Esophagus squamous epithelium (tissue), 5 donors: ENCODE data around the gene OR2A1. TPM values are rescaled to one million over a fixed set of nuclear protein-coding genes. Genes with fewer than 3 reads are reported as not detected.
"Not testable (repeated sequence)": the region's sequence is repeated elsewhere in the genome, so short reads cannot be mapped to it uniquely, and the experiment has no call there.

Experiments used
- DNase-seq: peaks from one replicate; lab custom pipeline; 2025; lab: John Stamatoyannopoulos, UW
- H3K27ac ChIP-seq, 4 donors: fragments of 200-600 bp; sonication (generic); one replicate each; pipeline ENCODE4 v1.5.1; 2016 to 2019; ENCODE audit warnings: mild to moderate bottlenecking in 1 of 4
- H3K27me3 ChIP-seq, 4 donors: fragments of 200-600 bp; sonication (generic); 1 replicate in 3 of 4; 2 replicates in 1 of 4; pipeline versions ENCODE4 v1.5.1 to v1.6.0; 2017 to 2021; ENCODE audit warnings: antibody characterized with exemption in 1 of 4
- H3K36me3 ChIP-seq, 3 donors: fragments of 200-600 bp; sonication (generic); one replicate each; pipeline ENCODE4 v1.5.1; 2016 to 2019
- H3K4me1 ChIP-seq, 3 donors: fragments of 200-600 bp; sonication (generic); one replicate each; pipeline ENCODE4 v1.5.1; 2017 to 2019
- H3K4me3 ChIP-seq, 4 donors: fragments of 200-600 bp; sonication (generic); 1 replicate in 3 of 4; 2 replicates in 1 of 4; pipeline ENCODE4 v1.5.1; 2016 to 2019; ENCODE audit warnings: mild to moderate bottlenecking in 2 of 4, moderate library complexity in 1 of 4
- H3K9me3 ChIP-seq, 3 donors: fragments of 200-600 bp; sonication (generic); one replicate each; pipeline ENCODE4 v1.5.1; 2016 to 2019
- WGBS, 2 donors: methylation state at CpG; one replicate each; pipeline ENCODE4 v1.1.5; 2018; 5-methylcytosine and 5-hydroxymethylcytosine counted together
- intact Hi-C: fragments of 100-400 bp; cut with DNase I; formaldehyde crosslinking; loops from one replicate; pipeline ENCODE4 v1.15.0; 2022
- total RNA-seq, 4 donors: library from RNA; depleted of rRNA; stranded (reverse); fragments of >200 nt; gene quantifications; one replicate each; pipeline ENCODE4 v1.1.0, GENCODE V29; 2016
- donor health status: DM: yes; HTN: yes; CAD: no.

The OR2A1 gene
- not detected for total RNA-seq

- H3K36me3 ChIP-seq, H3K27me3 ChIP-seq, DNase-seq, H3K27ac ChIP-seq, intact Hi-C loops, H3K4me3 ChIP-seq, H3K9me3 ChIP-seq, H3K4me1 ChIP-seq: not testable (repeated sequence)
- no CpG with 5 or more reads among the region's 2 CpGs for WGBS, 2 donors
Observed at GRCh38 chr7:144311872-144312469, at the start of gene OR2A1. Gene OR2A1, plus strand, starts transcription at chr7:144312419. Its CDS starts 5,706 bp downstream, at chr7:144318125.

- H3K9me3 ChIP-seq, intact Hi-C loops, DNase-seq, H3K4me3 ChIP-seq, H3K36me3 ChIP-seq, H3K27ac ChIP-seq, H3K4me1 ChIP-seq, H3K27me3 ChIP-seq: not testable (repeated sequence)
- WGBS, 2 donors: 80 to 90% methylated on average over 2 to 3 of the region's 7 CpGs
Observed at GRCh38 chr7:144264692-144265091, 47.5 kb upstream of the OR2A1 start, which contains the start of gene OR2A7. Gene OR2A7, minus strand, starts transcription at chr7:144264792. Its CDS starts 5,164 bp downstream, at chr7:144259628.

- intact Hi-C loops, H3K36me3 ChIP-seq, H3K9me3 ChIP-seq, DNase-seq, H3K27ac ChIP-seq, H3K4me1 ChIP-seq, H3K27me3 ChIP-seq, H3K4me3 ChIP-seq: not testable (repeated sequence)
- WGBS, 2 donors: no CpG with 5 or more reads among the region's 19 CpGs
Observed at GRCh38 chr7:144269188-144269587, 43.0 kb upstream of the OR2A1 start, which contains the start of gene CTAGE8. Gene CTAGE8, minus strand, starts transcription at chr7:144269288. Its CDS starts 38 bp downstream, at chr7:144269250.

- intact Hi-C loops, H3K27ac ChIP-seq, H3K27me3 ChIP-seq, H3K4me3 ChIP-seq, H3K4me1 ChIP-seq, H3K36me3 ChIP-seq, DNase-seq, H3K9me3 ChIP-seq: not testable (repeated sequence)
- WGBS, 2 donors: no CpG with 5 or more reads among the region's 6 CpGs
Observed at GRCh38 chr7:144275281-144275680, 36.9 kb upstream of the OR2A1 start.

GRCh38 chr7:144280010-144280409 is 32.2 kb upstream of the OR2A1 start:
- DNase-seq, intact Hi-C loops, H3K27me3 ChIP-seq, H3K4me1 ChIP-seq, H3K4me3 ChIP-seq, H3K27ac ChIP-seq, H3K9me3 ChIP-seq, H3K36me3 ChIP-seq: not testable (repeated sequence)
- WGBS, 2 donors: 80 to 96% methylated on average over 3 of the region's 6 CpGs

GRCh38 chr7:144281981-144282380 is 30.2 kb upstream of the OR2A1 start:
- H3K27ac ChIP-seq, H3K4me1 ChIP-seq, H3K4me3 ChIP-seq, H3K9me3 ChIP-seq, H3K27me3 ChIP-seq, intact Hi-C loops, DNase-seq, H3K36me3 ChIP-seq: not testable (repeated sequence)
- WGBS, 2 donors: no CpG with 5 or more reads among the region's 8 CpGs

GRCh38 chr7:144282490-144282889 is 29.7 kb upstream of the OR2A1 start:
- DNase-seq, H3K4me3 ChIP-seq, H3K9me3 ChIP-seq, H3K36me3 ChIP-seq, H3K4me1 ChIP-seq, H3K27me3 ChIP-seq, H3K27ac ChIP-seq, intact Hi-C loops: not testable (repeated sequence)
- 100% methylated on average over 1 of the region's 4 CpGs; no CpG with 5 or more reads in 1 of the 2 donors for WGBS, 2 donors

- H3K27me3 ChIP-seq, H3K9me3 ChIP-seq, H3K4me1 ChIP-seq, intact Hi-C loops, H3K27ac ChIP-seq, H3K4me3 ChIP-seq, H3K36me3 ChIP-seq, DNase-seq: not testable (repeated sequence)
- no CpG with 5 or more reads among the region's 6 CpGs for WGBS, 2 donors
Observed at GRCh38 chr7:144283716-144284115, 28.5 kb upstream of the OR2A1 start.

GRCh38 chr7:144287171-144287784 is 24.9 kb upstream of the OR2A1 start:
- H3K27ac ChIP-seq, H3K27me3 ChIP-seq, DNase-seq, H3K4me1 ChIP-seq, H3K4me3 ChIP-seq, intact Hi-C loops, H3K36me3 ChIP-seq, H3K9me3 ChIP-seq: not testable (repeated sequence)
- WGBS, 2 donors: no CpG with 5 or more reads among the region's 3 CpGs

- DNase-seq, H3K9me3 ChIP-seq, H3K4me1 ChIP-seq, H3K27me3 ChIP-seq, H3K27ac ChIP-seq, H3K36me3 ChIP-seq, H3K4me3 ChIP-seq, intact Hi-C loops: not testable (repeated sequence)
- WGBS, 2 donors: no CpG with 5 or more reads among the region's 4 CpGs
Observed at GRCh38 chr7:144291607-144292006, 20.6 kb upstream of the OR2A1 start.

GRCh38 chr7:144292384-144293161 is 19.6 kb upstream of the OR2A1 start:
- H3K4me1 ChIP-seq, DNase-seq, H3K4me3 ChIP-seq, H3K27ac ChIP-seq, intact Hi-C loops, H3K36me3 ChIP-seq, H3K9me3 ChIP-seq, H3K27me3 ChIP-seq: not testable (repeated sequence)
- WGBS, 2 donors: 72 to 100% methylated on average over 2 to 3 of the region's 14 CpGs

- DNase-seq, H3K4me1 ChIP-seq, intact Hi-C loops, H3K27me3 ChIP-seq, H3K36me3 ChIP-seq, H3K9me3 ChIP-seq: not testable (repeated sequence)
- no CpG with 5 or more reads among the region's 60 CpGs for WGBS, 2 donors
- H3K27ac ChIP-seq: peak overlapping the region in 1 of 4 donors; percentile 59
- H3K4me3 ChIP-seq: peak overlapping the region in 2 of 4 donors; percentile 36 to 50
Observed at GRCh38 chr7:144293794-144294499, 18.3 kb upstream of the OR2A1 start.
